Measurements from ENCODE around the gene RASSF7. TPM values are rescaled to one million over a fixed set of nuclear protein-coding genes. Genes with fewer than 3 reads are reported as not detected.
"Not testable (repeated sequence)": the region's sequence is repeated elsewhere in the genome, so short reads cannot be mapped to it uniquely, and the experiment has no call there.

The RASSF7 gene
- total RNA-seq, 1 donor from 2014 or later = 2.0 TPM

- no peak for DNase-seq (ENCODE audit: low spot score)
Measured at GRCh38 chr11:565921-566509, 5.2 kb downstream of the RASSF7 start.

GRCh38 chr11:567011-567628, 6.3 kb downstream of the RASSF7 start:
- DNase-seq (ENCODE audit: low spot score) = no peak

GRCh38 chr11:567629-568292, 7.0 kb downstream of the RASSF7 start:
- DNase-seq (ENCODE audit: low spot score) = no peak

GRCh38 chr11:568306-569157, 7.8 kb downstream of the RASSF7 start:
- DNase-seq (ENCODE audit: low spot score) = peak; percentile 96

GRCh38 chr11:569158-569885, 8.6 kb downstream of the RASSF7 start:
- no peak for DNase-seq (ENCODE audit: low spot score)

GRCh38 chr11:571802-572185, 11.0 kb downstream of the RASSF7 start:
- DNase-seq (ENCODE audit: low spot score) = no peak

- no peak for DNase-seq (ENCODE audit: low spot score)
Measured at GRCh38 chr11:573146-573759, 12.5 kb downstream of the RASSF7 start.

- DNase-seq (ENCODE audit: low spot score) = not testable (repeated sequence)
Measured at GRCh38 chr11:574031-574570, 13.3 kb downstream of the RASSF7 start.

- DNase-seq (ENCODE audit: low spot score) = no peak
Measured at GRCh38 chr11:574632-575312, 14.0 kb downstream of the RASSF7 start.

- no peak for DNase-seq (ENCODE audit: low spot score)
Measured at GRCh38 chr11:575313-575995, 14.7 kb downstream of the RASSF7 start.

GRCh38 chr11:575996-576768, 15.4 kb downstream of the RASSF7 start, which contains the start of gene PHRF1:
TSS of gene PHRF1 (plus strand) at chr11:576470. CDS start at chr11:581513, 5,043 bp downstream.
- DNase-seq (ENCODE audit: low spot score) = peak; percentile 98

- DNase-seq (ENCODE audit: low spot score) = no peak
Measured at GRCh38 chr11:576811-577610, 16.2 kb downstream of the RASSF7 start.

GRCh38 chr11:577611-577894, 16.8 kb downstream of the RASSF7 start:
- DNase-seq (ENCODE audit: low spot score) = no peak

- DNase-seq (ENCODE audit: low spot score) = no peak
Measured at GRCh38 chr11:578276-579035, 17.7 kb downstream of the RASSF7 start.

GRCh38 chr11:579830-580601, 19.2 kb downstream of the RASSF7 start:
- no peak for DNase-seq (ENCODE audit: low spot score)

- DNase-seq (ENCODE audit: low spot score) = no peak
Measured at GRCh38 chr11:581342-581741, 20.6 kb downstream of the RASSF7 start.
